ENCODE results near the gene GNAS-AS1. TPM values are rescaled to one million over a fixed set of nuclear protein-coding genes. Genes with fewer than 3 reads are reported as not detected.

GNAS-AS1 gene
- total and polyA plus RNA-seq, 10 of the 15 experiments (the other 5 are each of a cell fraction or from before 2014, with no cell fraction given): 0.06 to 2.7 (median 1.2) TPM

- H3K27ac ChIP-seq (ENCODE audit: control insufficient read depth, insufficient read depth): no peak overlapping the region
- in situ Hi-C loops (cut with MboI): no loop called here
- RAD21 ChIA-PET (ENCODE audit: unreplicated experiment): no interaction called here
- H3K9ac ChIP-seq (ENCODE audit: control insufficient read depth, insufficient read depth, low read length): no peak overlapping the region
- SMC1A ChIA-PET (ENCODE audit: uncharacterized antibody, unreplicated experiment): interaction anchor here (0.9 kb wide), 1 partner anchor 27 kb away, joined by 3 read pairs; no protein-coding TSS in a partner anchor
- no peak overlapping the region for H3K4me3 ChIP-seq
- DNase-seq (ENCODE audit: low read depth, low spot score) (no peak), ATAC-seq (no peak), FAIRE-seq (no peak)
- no peaks in the 10 kb centered on the region for H3K36me3 ChIP-seq (ENCODE audit: control insufficient read depth in 2 of 2, insufficient read depth in 2 of 2, low read length in 1 of 2)
- H3K27me3 ChIP-seq (replicated peaks in 1 of 2; ENCODE audit: control insufficient read depth in 2 of 2, insufficient read depth in 2 of 2, low read length in 1 of 2): no peaks in the 10 kb centered on the region; a peak in 2 of 4 replicates
- BruUV-seq (replicated peaks): no TSS peak
- POLR2A ChIA-PET: no interaction called here
- no peak overlapping the region for H3K4me2 ChIP-seq (ENCODE audit: control insufficient read depth, insufficient read depth)
- TF ChIP-seq SRF (IDR thresholded peaks at IDR 0.05; ENCODE audit: low read depth in 2 of 2, low read length in 2 of 2): no peak
- no peak for TF ChIP-seq STAT3 (IDR thresholded peaks at IDR 0.05; ENCODE audit: low read depth, low read length)
- TF ChIP-seq YBX1 (IDR thresholded peaks at IDR 0.05): no peak
- no peak for TF ChIP-seq ELK1 (IDR thresholded peaks at IDR 0.05; ENCODE audit: low read depth, low read length)
- TF ChIP-seq ZNF274 (IDR thresholded peaks at IDR 0.05; ENCODE audit: insufficient read depth, insufficient read length): no peak
- no peak for TF ChIP-seq YY1 (IDR thresholded peaks at IDR 0.05; ENCODE audit: low read depth, low read length)
- no peak for TF ChIP-seq ZNF207 (IDR thresholded peaks at IDR 0.05; ENCODE audit: borderline replicate concordance)
- no peak for TF ChIP-seq ZNF217 (IDR thresholded peaks at IDR 0.05)
- H4K20me1 ChIP-seq (ENCODE audit: control insufficient read depth, insufficient read depth): no peaks in the 10 kb centered on the region; the same call in 1 of the 2 replicates
- H3K9me3 ChIP-seq (replicated peaks; ENCODE audit: control insufficient read depth, insufficient read depth, low read length): no peaks in the 10 kb centered on the region
- WGBS (ENCODE audit: insufficient coverage, insufficient replicate concordance, low lambda C conversion rate, missing lambda C conversion rate): 29% methylated on average over 19 of the region's 19 CpGs
- CTCF ChIA-PET: interaction anchor here (0.6 kb wide), 1 partner anchor 412 kb away, joined by 3 read pairs; no protein-coding TSS in a partner anchor
- intact Hi-C loops (cut with micrococcal nuclease; ENCODE audit: unreplicated experiment): no loop called here
- H3K79me2 ChIP-seq (ENCODE audit: control insufficient read depth, insufficient read depth, low read length): no peaks in the 10 kb centered on the region
- H2AFZ ChIP-seq (ENCODE audit: control insufficient read depth, low read depth, low read length): no peak overlapping the region
- H3K4me1 ChIP-seq (ENCODE audit: control insufficient read depth, insufficient read depth, low read length): no peaks in the 10 kb centered on the region
Measured at GRCh38 chr20:58810116-58810878, 40.4 kb downstream of the GNAS-AS1 start.
